Uterus (tissue), 2 donors: ENCODE results near the gene MYH13.

ENCODE experiments used
- CTCF ChIP-seq, 4 experiments: fragments of 200-600 bp in 2 of 4; fragments of 450-650 bp in 2 of 4; sonication (generic) in 2 of 4; IDR thresholded peaks; one replicate each; pipeline ENCODE4 v1.5.1; 2016 to 2019; ENCODE audit warnings: antibody characterized with exemption in 4 of 4, mild to moderate bottlenecking in 2 of 4, moderate library complexity in 1 of 4
- POLR2A ChIP-seq, 2 donors: fragments of 450-650 bp; IDR thresholded peaks; one replicate each; pipeline ENCODE4 v1.6.1; 2016; ENCODE audit warnings: antibody characterized with exemption in 2 of 2, mild to moderate bottlenecking in 1 of 2, moderate library complexity in 1 of 2

DNA sequence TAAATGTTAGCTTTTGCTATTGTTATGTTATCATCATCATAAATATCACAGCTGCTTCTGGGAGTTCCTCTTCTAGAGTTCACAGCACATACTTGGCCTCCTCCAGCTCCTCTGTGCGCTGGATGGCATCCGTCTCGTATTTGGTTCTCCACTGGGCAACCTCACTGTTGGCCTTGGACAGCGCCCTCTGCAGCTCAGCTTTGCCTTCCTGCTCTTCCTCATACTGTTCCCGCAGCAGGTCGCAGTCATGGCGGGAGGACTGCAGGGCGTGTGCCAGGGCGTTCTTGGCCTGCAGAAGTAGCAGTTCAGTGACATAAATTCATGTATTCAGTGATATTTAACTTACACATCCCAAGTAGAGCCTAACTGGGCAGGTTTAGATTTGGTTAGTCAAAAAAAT, 25.5 kb upstream of the MYH13 start:
- TF ChIP-seq POLR2A (IDR thresholded peaks at IDR 0.05) (no peak), CTCF (IDR thresholded peaks at IDR 0.05) (no peak)
